Activated CD8-positive, alpha-beta memory T cell treated with anti-CD3 and anti-CD28 coated beads, Interleukin-2, amount 50 U/mL, for 1 hour (primary cell): Measurements from ENCODE around the gene PSMB5.

Source experiments
- DNase-seq: peaks from one replicate; pipeline ENCODE4 v3.0.0-alpha.2; 2020; ENCODE audit errors: extremely low read depth

The PSMB5 gene

GRCh38 chr14:23034498-23035302 lies at the start of gene PSMB5:
TSS of gene PSMB5 (minus strand) at chr14:23034900. CDS start at chr14:23034881, 19 bp downstream.
- DNase-seq = peak; percentile 79

GRCh38 chr14:23080474-23080873 lies 45.8 kb upstream of the PSMB5 start:
- DNase-seq = no peak

GRCh38 chr14:23079716-23080115 lies 45.0 kb upstream of the PSMB5 start:
- DNase-seq = no peak

- DNase-seq = no peak
Measured at GRCh38 chr14:23078692-23079116, 44.0 kb upstream of the PSMB5 start.

- DNase-seq = no peak
Measured at GRCh38 chr14:23077962-23078361, 43.3 kb upstream of the PSMB5 start.

GRCh38 chr14:23076785-23077408 lies 42.2 kb upstream of the PSMB5 start:
- DNase-seq = no peak

- no peak for DNase-seq
Measured at GRCh38 chr14:23074906-23075305, 40.2 kb upstream of the PSMB5 start.

- DNase-seq = no peak
Measured at GRCh38 chr14:23071921-23072539, 37.3 kb upstream of the PSMB5 start.

- DNase-seq = peak; percentile 43
Measured at GRCh38 chr14:23071244-23071920, 36.7 kb upstream of the PSMB5 start.

- no peak for DNase-seq
Measured at GRCh38 chr14:23070262-23071129, 35.8 kb upstream of the PSMB5 start.

GRCh38 chr14:23069413-23069806 lies 34.7 kb upstream of the PSMB5 start:
- DNase-seq = no peak

- peak; percentile 43 for DNase-seq
Measured at GRCh38 chr14:23068789-23069412, 34.2 kb upstream of the PSMB5 start.

GRCh38 chr14:23067847-23068788 lies 33.4 kb upstream of the PSMB5 start:
- DNase-seq = no peak

GRCh38 chr14:23066855-23067744 lies 32.4 kb upstream of the PSMB5 start:
- no peak for DNase-seq

GRCh38 chr14:23066368-23066767 lies 31.7 kb upstream of the PSMB5 start:
- no peak for DNase-seq

GRCh38 chr14:23063601-23064000 lies 28.9 kb upstream of the PSMB5 start:
- DNase-seq = no peak

GRCh38 chr14:23062002-23062401 lies 27.3 kb upstream of the PSMB5 start:
- DNase-seq = no peak

- no peak for DNase-seq
Measured at GRCh38 chr14:23060536-23061260, 26.0 kb upstream of the PSMB5 start.
